Measurements from ENCODE around the gene NTF4.
"Not testable (repeated sequence)": the region's sequence is repeated elsewhere in the genome, so short reads cannot be mapped to it uniquely, and the experiment has no call there.

The NTF4 gene

GRCh38 chr19:49086296-49086695 lies 21.7 kb upstream of the NTF4 start:
- no peak for DNase-seq

GRCh38 chr19:49085868-49086232 lies 21.2 kb upstream of the NTF4 start:
- no peak for DNase-seq

- DNase-seq, result peak; percentile 98
Measured at GRCh38 chr19:49085020-49085867, 20.6 kb upstream of the NTF4 start, which contains the start of gene SNRNP70. TSS of gene SNRNP70 (plus strand) at chr19:49085451. CDS start at chr19:49086415, 964 bp downstream.

GRCh38 chr19:49084206-49085019 lies 19.8 kb upstream of the NTF4 start:
- no peak for DNase-seq

GRCh38 chr19:49081273-49081672 lies 16.7 kb upstream of the NTF4 start:
- no peak for DNase-seq

- DNase-seq, result no peak
Measured at GRCh38 chr19:49080392-49080791, 15.8 kb upstream of the NTF4 start.

GRCh38 chr19:49074869-49075268 lies 10.3 kb upstream of the NTF4 start:
- peak; percentile 19 for DNase-seq

GRCh38 chr19:49073514-49074378 lies 9.1 kb upstream of the NTF4 start:
- DNase-seq, result peak; percentile 25

- DNase-seq, result no peak
Measured at GRCh38 chr19:49071860-49072547, 7.4 kb upstream of the NTF4 start.

GRCh38 chr19:49070416-49070815 lies 5.8 kb upstream of the NTF4 start:
- DNase-seq, result no peak

- no peak for DNase-seq
Measured at GRCh38 chr19:49069026-49069425, 4.4 kb upstream of the NTF4 start.

GRCh38 chr19:49067554-49067953 lies 2.9 kb upstream of the NTF4 start:
- no peak for DNase-seq

- no peak for DNase-seq
Measured at GRCh38 chr19:49065905-49066512, 1.4 kb upstream of the NTF4 start.

- DNase-seq, result no peak
Measured at GRCh38 chr19:49064029-49064629, 489 bp downstream of the NTF4 start.

GRCh38 chr19:49061445-49061844 lies 3.2 kb downstream of the NTF4 start:
- DNase-seq, result peak; percentile 14

GRCh38 chr19:49061000-49061399 lies 3.6 kb downstream of the NTF4 start:
- DNase-seq, result no peak

GRCh38 chr19:49059053-49059452 lies 5.6 kb downstream of the NTF4 start:
- no peak for DNase-seq

GRCh38 chr19:49058562-49058961 lies 6.1 kb downstream of the NTF4 start:
- DNase-seq, result no peak

- DNase-seq, result no peak
Measured at GRCh38 chr19:49057636-49058234, 6.9 kb downstream of the NTF4 start, which contains the start of gene CGB7. TSS of gene CGB7 (minus strand) at chr19:49057749. CDS start at chr19:49055375, 2,374 bp downstream.

GRCh38 chr19:49056902-49057596 lies 7.6 kb downstream of the NTF4 start:
- DNase-seq, result not testable (repeated sequence)

All from RPMI8226 (cell line).